Vagina (tissue), 2 donors: ENCODE measurements around the gene GPR34.

Experiments
- CTCF ChIP-seq, 3 experiments: fragments of 450-650 bp in 2 of 3; fragments of 200-600 bp in 1 of 3; sonication (generic) in 1 of 3; IDR thresholded peaks; one replicate each; pipeline ENCODE4 v1.5.1; 2017 to 2019; ENCODE audit warnings: antibody characterized with exemption in 3 of 3, mild to moderate bottlenecking in 2 of 3, moderate library complexity in 2 of 3
- POLR2A ChIP-seq, 2 donors: fragments of 450-650 bp; IDR thresholded peaks; one replicate each; pipeline ENCODE4 v1.6.1; 2017; ENCODE audit warnings: antibody characterized with exemption in 2 of 2, mild to moderate bottlenecking in 2 of 2, moderate library complexity in 2 of 2

GRCh38 chrX:41723826-41724225, 35.1 kb downstream of the GPR34 start, which contains the start of gene GPR82:
- no peak for TF ChIP-seq POLR2A (IDR thresholded peaks at IDR 0.05)
- no peak for TF ChIP-seq CTCF (IDR thresholded peaks at IDR 0.05)
